ENCODE results near the gene BRIX1. TPM values are rescaled to one million over a fixed set of nuclear protein-coding genes. Genes with fewer than 3 reads are reported as not detected.

The BRIX1 gene
- total and polyA plus RNA-seq, 2 of the 13 experiments (the other 11 are each of a cell fraction or from before 2014, with no cell fraction given): 23.6 to 78.4 TPM

GRCh38 chr5:34967540-34967939 lies 52.0 kb downstream of the BRIX1 start (continued):
- TF ChIP-seq ZNF18 (CRISPR knock-in tag; IDR thresholded peaks at IDR 0.05; ENCODE audit: insufficient replicate concordance): no peak
- TF ChIP-seq SALL1 (CRISPR knock-in tag; IDR thresholded peaks at IDR 0.05): peak; percentile 36; the same call in 1 of the 2 replicates
- TF ChIP-seq TEF (CRISPR knock-in tag; IDR thresholded peaks at IDR 0.05): no peak
- no peak for TF ChIP-seq HHEX (CRISPR knock-in tag; IDR thresholded peaks at IDR 0.05)
- no peak for TF ChIP-seq STAT5B (CRISPR knock-in tag; IDR thresholded peaks at IDR 0.05)
- TF ChIP-seq MIER2 (CRISPR knock-in tag; IDR thresholded peaks at IDR 0.05): no peak
- TF ChIP-seq ZNF234 (CRISPR knock-in tag; conservative IDR thresholded peaks at IDR 0.05): no peak
- TF ChIP-seq KDM5A (IDR thresholded peaks at IDR 0.05; ENCODE audit: borderline replicate concordance, low read length): no peak
- TF ChIP-seq HNF4G (IDR thresholded peaks at IDR 0.05; ENCODE audit: borderline replicate concordance, low read depth, low read length): peak; percentile 76
- no peak for TF ChIP-seq HNF4G (CRISPR knock-in tag; IDR thresholded peaks at IDR 0.05; ENCODE audit: borderline replicate concordance, low read depth)

- ChIA-PET CTCF (ENCODE audit: low intra/inter-chr PET ratio, low total read pairs) (no interaction called here), POLR2A (interaction anchor here (1.0 kb wide), 1 partner anchor 39 kb away, joined by 4 read pairs; the partner anchor contains the start of gene DNAJC21)
- Histone ChIP-seq H3K9ac (ENCODE audit: insufficient read depth, low read depth, low read length) (no peak overlapping the region), H3K4me3 (replicated peaks in 1 of 3; ENCODE audit: insufficient read depth in 1 of 3, low read depth in 2 of 3, low read length in 3 of 3) (no peak overlapping the region), H3K4me2 (ENCODE audit: low read depth, low read length) (no peak overlapping the region), H3K27me3 (ENCODE audit: control insufficient read depth in 1 of 2, insufficient read depth in 2 of 2, low read length in 2 of 2) (no peaks in the 10 kb centered on the region), H3K27ac (ENCODE audit: extremely low read length, insufficient read depth, low read length) (no peak overlapping the region), H3K79me2 (ENCODE audit: insufficient read depth, low read length) (no peaks in the 10 kb centered on the region), H3K36me3 (replicated peaks in 1 of 2; ENCODE audit: control insufficient read depth in 1 of 2, insufficient read depth in 2 of 2, low read length in 2 of 2) (no peaks in the 10 kb centered on the region), H2AFZ (ENCODE audit: low read length) (no peak overlapping the region), H3K4me1 (ENCODE audit: insufficient read depth, low read length) (peaks cover 28% of the 10 kb centered on the region), H4K20me1 (ENCODE audit: insufficient read depth, low read length) (no peaks in the 10 kb centered on the region), H3K9me3 (ENCODE audit: low read length) (peaks cover 13% of the 10 kb centered on the region)
- BruUV-seq (replicated peaks): no TSS peak
- in situ Hi-C loops (cut with HindIII; ENCODE audit: extremely low pct_ligation_motif_present, low pct_unique_long_range_greater_than_20kb) (no loop called here), intact Hi-C loops (cut with micrococcal nuclease; ENCODE audit: unreplicated experiment) (no loop called here)
- ATAC-seq: peak; percentile 80
- DNase-seq (ENCODE audit: low spot score): peak; percentile 46
- FAIRE-seq: no peak
- 54% methylated on average over 2 of the region's 2 CpGs for WGBS (ENCODE audit: low lambda C conversion rate)
- no peak for TF ChIP-seq KLF15 (CRISPR knock-in tag; IDR thresholded peaks at IDR 0.05; ENCODE audit: borderline replicate concordance)
- TF ChIP-seq ZNF687 (CRISPR knock-in tag; IDR thresholded peaks at IDR 0.05): 0 out of 2 replicates have a peak, but pooled peaks have one; percentile 16
- peak; percentile 59 for TF ChIP-seq HNF4A (CRISPR knock-in tag; IDR thresholded peaks at IDR 0.05)
- TF ChIP-seq ZNF615 (CRISPR knock-in tag; IDR thresholded peaks at IDR 0.05; ENCODE audit: borderline replicate concordance): no peak
- TF ChIP-seq ZNF549 (CRISPR knock-in tag; IDR thresholded peaks at IDR 0.05): 0 out of 2 replicates have a peak, but pooled peaks have one; percentile 51
- peak; percentile 66 for TF ChIP-seq HNF4G (IDR thresholded peaks at IDR 0.05; ENCODE audit: borderline replicate concordance, low read depth, low read length)
- TF ChIP-seq HNF4G (CRISPR knock-in tag; IDR thresholded peaks at IDR 0.05; ENCODE audit: borderline replicate concordance, low read depth): no peak
Measured at GRCh38 chr5:34968258-34968657, 52.7 kb downstream of the BRIX1 start.

Measured in HepG2 (cell line).